HEK293 (cell line): ENCODE measurements around the gene TUBG2.
A peak's percentile ranks its signal among the peaks of the same experiment; 100 is the strongest.

Experiments
- GLIS2 ChIP-seq: fragments of 450-650 bp; formaldehyde crosslinking; IDR thresholded peaks from 2 replicates; pipeline ENCODE4 v1.5.1; 2016; ENCODE audit warnings: missing biosample characterization, missing genetic modification characterization
- KLF1 ChIP-seq: fragments of 450-650 bp; formaldehyde crosslinking; IDR thresholded peaks from 2 replicates; pipeline ENCODE4 v1.5.1; 2016; ENCODE audit warnings: missing biosample characterization, missing genetic modification characterization
- MYNN ChIP-seq: fragments of 450-650 bp; formaldehyde crosslinking; IDR thresholded peaks from 2 replicates; pipeline ENCODE4 v1.5.1; 2016; ENCODE audit warnings: missing biosample characterization, missing genetic modification characterization, borderline replicate concordance
- WT1 ChIP-seq: fragments of 450-650 bp; formaldehyde crosslinking; IDR thresholded peaks from 2 replicates; pipeline ENCODE4 v1.5.1; 2016; ENCODE audit warnings: missing biosample characterization, missing genetic modification characterization
- ZNF114 ChIP-seq: fragments of 450-650 bp; formaldehyde crosslinking; IDR thresholded peaks from 2 replicates; pipeline ENCODE4 v1.5.0; 2017; ENCODE audit warnings: missing biosample characterization, missing genetic modification characterization
- ZNF133 ChIP-seq: fragments of 450-650 bp; formaldehyde crosslinking; IDR thresholded peaks from 2 replicates; pipeline ENCODE4 v1.5.1; 2016; ENCODE audit warnings: missing biosample characterization, missing genetic modification characterization
- ZNF19 ChIP-seq: fragments of 450-650 bp; formaldehyde crosslinking; IDR thresholded peaks from 2 replicates; pipeline ENCODE4; 2016; ENCODE audit warnings: missing biosample characterization, missing genetic modification characterization, low read depth
- ZNF274 ChIP-seq, 2 experiments: fragments of 200-500 bp in 1 of 2; fragments of 450-650 bp in 1 of 2; sonication (Bioruptor generic) in 1 of 2; formaldehyde crosslinking in 1 of 2; IDR thresholded peaks; 2 replicates each; pipeline versions ENCODE4 v1.5.1 to v1.6.1; 2014 to 2016; ENCODE audit warnings: borderline replicate concordance in 1 of 2, inconsistent platforms in 1 of 2, low read length in 1 of 2, missing biosample characterization in 1 of 2, missing genetic modification characterization in 1 of 2
- ZNF292 ChIP-seq: fragments of 450-650 bp; formaldehyde crosslinking; IDR thresholded peaks from 2 replicates; pipeline ENCODE4 v1.5.1; 2016; ENCODE audit warnings: low read depth, missing biosample characterization, missing genetic modification characterization, borderline replicate concordance
- ZNF335 ChIP-seq: fragments of 450-650 bp; formaldehyde crosslinking; conservative IDR thresholded peaks from 2 replicates; pipeline ENCODE4 v1.5.1; 2016; ENCODE audit warnings: missing biosample characterization, missing genetic modification characterization
- ZNF341 ChIP-seq: fragments of 450-650 bp; formaldehyde crosslinking; IDR thresholded peaks from 2 replicates; pipeline ENCODE4; 2016; ENCODE audit warnings: low read depth, missing biosample characterization, missing genetic modification characterization
- ZNF488 ChIP-seq: fragments of 450-650 bp; formaldehyde crosslinking; IDR thresholded peaks from 2 replicates; pipeline ENCODE4 v1.5.1; 2016; ENCODE audit warnings: missing biosample characterization, missing genetic modification characterization
- ZNF521 ChIP-seq: fragments of 450-650 bp; formaldehyde crosslinking; IDR thresholded peaks from 2 replicates; pipeline ENCODE4 v1.5.1; 2017; ENCODE audit warnings: missing biosample characterization, mild to moderate bottlenecking, missing genetic modification characterization
- ZNF529 ChIP-seq: fragments of 450-650 bp; formaldehyde crosslinking; IDR thresholded peaks from 2 replicates; pipeline ENCODE4 v1.5.1; 2017; ENCODE audit warnings: missing genetic modification characterization, missing biosample characterization; ENCODE audit not compliant: insufficient replicate concordance
- ZNF623 ChIP-seq: fragments of 450-650 bp; formaldehyde crosslinking; IDR thresholded peaks from 2 replicates; pipeline ENCODE4 v1.5.1; 2016; ENCODE audit warnings: missing biosample characterization, missing genetic modification characterization
- ZNF677 ChIP-seq: fragments of 450-650 bp; IDR thresholded peaks from 2 replicates; pipeline ENCODE4 v1.5.0; 2018; ENCODE audit warnings: missing biosample characterization, mild to moderate bottlenecking, missing genetic modification characterization, moderate library complexity
- ZNF76 ChIP-seq: fragments of 450-650 bp; formaldehyde crosslinking; IDR thresholded peaks from 2 replicates; pipeline ENCODE4; 2016; ENCODE audit warnings: low read depth, missing biosample characterization, missing genetic modification characterization, borderline replicate concordance
- ZNF830 ChIP-seq: fragments of 450-650 bp; IDR thresholded peaks from 2 replicates; pipeline ENCODE4 v1.5.0; 2018; ENCODE audit warnings: missing biosample characterization, missing genetic modification characterization, low read depth, mild to moderate bottlenecking, moderate library complexity
- ZXDB ChIP-seq: fragments of 450-650 bp; formaldehyde crosslinking; IDR thresholded peaks from 2 replicates; pipeline ENCODE4 v1.5.1; 2016; ENCODE audit warnings: missing biosample characterization, missing genetic modification characterization
- TF ChIP-seq, protein P1 (sequence below): fragments of 450-650 bp; formaldehyde crosslinking; IDR thresholded peaks from 2 replicates; pipeline ENCODE4 v1.5.1; 2017; ENCODE audit warnings: missing biosample characterization, missing genetic modification characterization
- TF ChIP-seq, protein P2 (sequence below): fragments of 450-650 bp; formaldehyde crosslinking; IDR thresholded peaks from 2 replicates; pipeline ENCODE4 v1.5.1; 2016; ENCODE audit warnings: missing biosample characterization, missing genetic modification characterization
- TF ChIP-seq, protein P3 (sequence below): fragments of 450-650 bp; formaldehyde crosslinking; IDR thresholded peaks from 2 replicates; pipeline ENCODE4 v1.5.1; 2016; ENCODE audit warnings: missing biosample characterization, missing genetic modification characterization
- TF ChIP-seq, protein P4 (sequence below): fragments of 450-650 bp; formaldehyde crosslinking; IDR thresholded peaks from 2 replicates; pipeline ENCODE4 v1.5.1; 2016; ENCODE audit warnings: missing biosample characterization, missing genetic modification characterization
- TF ChIP-seq, protein P5 (sequence below): fragments of 450-650 bp; formaldehyde crosslinking; IDR thresholded peaks from 2 replicates; pipeline ENCODE4; 2016; ENCODE audit warnings: missing biosample characterization, missing genetic modification characterization
- TF ChIP-seq, protein P6 (sequence below): fragments of 450-650 bp; formaldehyde crosslinking; conservative IDR thresholded peaks from 2 replicates; pipeline ENCODE4 v1.5.1; 2016; ENCODE audit warnings: low read depth, missing biosample characterization, missing genetic modification characterization

The TUBG2 gene

GRCh38 chr17:42676424-42677011 is 17.4 kb downstream of the TUBG2 start, which contains the start of gene PLEKHH3 (continued):
- TF ChIP-seq ZNF292 (tag by site-specific recombination) (no peak), ZNF133 (tag by site-specific recombination) (no peak), ZNF677 (tag by site-specific recombination) (0 out of 2 replicates have a peak, but pooled peaks have one; percentile 5), WT1 (tag by site-specific recombination) (peak; percentile 42), ZNF830 (tag by site-specific recombination) (no peak), ZNF623 (no peak), ZNF19 (tag by site-specific recombination) (no peak), ZNF529 (tag by site-specific recombination) (no peak), ZNF521 (tag by site-specific recombination) (no peak), ZNF274 (IDR thresholded peaks at IDR 0.05; ENCODE audit: low read length) (no peak), ZNF274 (tag by site-specific recombination; IDR thresholded peaks at IDR 0.05; ENCODE audit: borderline replicate concordance) (no peak; the same call in 1 of the 2 replicates), ZNF488 (tag by site-specific recombination) (no peak), ZNF76 (tag by site-specific recombination) (peak; percentile 56; the same call in 1 of the 2 replicates), GLIS2 (tag by site-specific recombination) (peak; percentile 96), ZNF335 (peak; percentile 91), ZNF114 (tag by site-specific recombination) (no peak), ZXDB (tag by site-specific recombination) (peak; percentile 36), KLF1 (tag by site-specific recombination) (no peak), ZNF341 (tag by site-specific recombination) (peak; percentile 96), MYNN (tag by site-specific recombination) (no peak)
- TF ChIP-seq, protein P1, sequence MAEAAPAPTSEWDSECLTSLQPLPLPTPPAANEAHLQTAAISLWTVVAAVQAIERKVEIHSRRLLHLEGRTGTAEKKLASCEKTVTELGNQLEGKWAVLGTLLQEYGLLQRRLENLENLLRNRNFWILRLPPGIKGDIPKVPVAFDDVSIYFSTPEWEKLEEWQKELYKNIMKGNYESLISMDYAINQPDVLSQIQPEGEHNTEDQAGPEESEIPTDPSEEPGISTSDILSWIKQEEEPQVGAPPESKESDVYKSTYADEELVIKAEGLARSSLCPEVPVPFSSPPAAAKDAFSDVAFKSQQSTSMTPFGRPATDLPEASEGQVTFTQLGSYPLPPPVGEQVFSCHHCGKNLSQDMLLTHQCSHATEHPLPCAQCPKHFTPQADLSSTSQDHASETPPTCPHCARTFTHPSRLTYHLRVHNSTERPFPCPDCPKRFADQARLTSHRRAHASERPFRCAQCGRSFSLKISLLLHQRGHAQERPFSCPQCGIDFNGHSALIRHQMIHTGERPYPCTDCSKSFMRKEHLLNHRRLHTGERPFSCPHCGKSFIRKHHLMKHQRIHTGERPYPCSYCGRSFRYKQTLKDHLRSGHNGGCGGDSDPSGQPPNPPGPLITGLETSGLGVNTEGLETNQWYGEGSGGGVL (tag by site-specific recombination), result peak; percentile 93
- TF ChIP-seq, protein P2, sequence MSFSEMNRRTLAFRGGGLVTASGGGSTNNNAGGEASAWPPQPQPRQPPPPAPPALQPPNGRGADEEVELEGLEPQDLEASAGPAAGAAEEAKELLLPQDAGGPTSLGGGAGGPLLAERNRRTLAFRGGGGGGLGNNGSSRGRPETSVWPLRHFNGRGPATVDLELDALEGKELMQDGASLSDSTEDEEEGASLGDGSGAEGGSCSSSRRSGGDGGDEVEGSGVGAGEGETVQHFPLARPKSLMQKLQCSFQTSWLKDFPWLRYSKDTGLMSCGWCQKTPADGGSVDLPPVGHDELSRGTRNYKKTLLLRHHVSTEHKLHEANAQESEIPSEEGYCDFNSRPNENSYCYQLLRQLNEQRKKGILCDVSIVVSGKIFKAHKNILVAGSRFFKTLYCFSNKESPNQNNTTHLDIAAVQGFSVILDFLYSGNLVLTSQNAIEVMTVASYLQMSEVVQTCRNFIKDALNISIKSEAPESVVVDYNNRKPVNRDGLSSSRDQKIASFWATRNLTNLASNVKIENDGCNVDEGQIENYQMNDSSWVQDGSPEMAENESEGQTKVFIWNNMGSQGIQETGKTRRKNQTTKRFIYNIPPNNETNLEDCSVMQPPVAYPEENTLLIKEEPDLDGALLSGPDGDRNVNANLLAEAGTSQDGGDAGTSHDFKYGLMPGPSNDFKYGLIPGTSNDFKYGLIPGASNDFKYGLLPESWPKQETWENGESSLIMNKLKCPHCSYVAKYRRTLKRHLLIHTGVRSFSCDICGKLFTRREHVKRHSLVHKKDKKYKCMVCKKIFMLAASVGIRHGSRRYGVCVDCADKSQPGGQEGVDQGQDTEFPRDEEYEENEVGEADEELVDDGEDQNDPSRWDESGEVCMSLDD, result peak; percentile 99
- TF ChIP-seq, protein P3, sequence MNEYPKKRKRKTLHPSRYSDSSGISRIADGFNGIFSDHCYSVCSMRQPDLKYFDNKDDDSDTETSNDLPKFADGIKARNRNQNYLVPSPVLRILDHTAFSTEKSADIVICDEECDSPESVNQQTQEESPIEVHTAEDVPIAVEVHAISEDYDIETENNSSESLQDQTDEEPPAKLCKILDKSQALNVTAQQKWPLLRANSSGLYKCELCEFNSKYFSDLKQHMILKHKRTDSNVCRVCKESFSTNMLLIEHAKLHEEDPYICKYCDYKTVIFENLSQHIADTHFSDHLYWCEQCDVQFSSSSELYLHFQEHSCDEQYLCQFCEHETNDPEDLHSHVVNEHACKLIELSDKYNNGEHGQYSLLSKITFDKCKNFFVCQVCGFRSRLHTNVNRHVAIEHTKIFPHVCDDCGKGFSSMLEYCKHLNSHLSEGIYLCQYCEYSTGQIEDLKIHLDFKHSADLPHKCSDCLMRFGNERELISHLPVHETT (tag by site-specific recombination), result peak; percentile 63
- TF ChIP-seq, protein P4, sequence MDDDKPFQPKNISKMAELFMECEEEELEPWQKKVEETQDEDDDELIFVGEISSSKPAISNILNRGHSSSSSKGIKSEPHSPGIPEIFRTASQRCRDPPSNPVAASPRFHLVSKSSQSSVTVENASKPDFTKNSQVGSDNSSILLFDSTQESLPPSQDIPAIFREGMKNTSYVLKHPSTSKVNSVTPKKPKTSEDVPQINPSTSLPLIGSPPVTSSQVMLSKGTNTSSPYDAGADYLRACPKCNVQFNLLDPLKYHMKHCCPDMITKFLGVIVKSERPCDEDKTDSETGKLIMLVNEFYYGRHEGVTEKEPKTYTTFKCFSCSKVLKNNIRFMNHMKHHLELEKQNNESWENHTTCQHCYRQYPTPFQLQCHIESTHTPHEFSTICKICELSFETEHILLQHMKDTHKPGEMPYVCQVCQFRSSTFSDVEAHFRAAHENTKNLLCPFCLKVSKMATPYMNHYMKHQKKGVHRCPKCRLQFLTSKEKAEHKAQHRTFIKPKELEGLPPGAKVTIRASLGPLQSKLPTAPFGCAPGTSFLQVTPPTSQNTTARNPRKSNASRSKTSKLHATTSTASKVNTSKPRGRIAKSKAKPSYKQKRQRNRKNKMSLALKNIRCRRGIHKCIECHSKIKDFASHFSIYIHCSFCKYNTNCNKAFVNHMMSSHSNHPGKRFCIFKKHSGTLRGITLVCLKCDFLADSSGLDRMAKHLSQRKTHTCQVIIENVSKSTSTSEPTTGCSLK, result no peak
- TF ChIP-seq, protein P5, sequence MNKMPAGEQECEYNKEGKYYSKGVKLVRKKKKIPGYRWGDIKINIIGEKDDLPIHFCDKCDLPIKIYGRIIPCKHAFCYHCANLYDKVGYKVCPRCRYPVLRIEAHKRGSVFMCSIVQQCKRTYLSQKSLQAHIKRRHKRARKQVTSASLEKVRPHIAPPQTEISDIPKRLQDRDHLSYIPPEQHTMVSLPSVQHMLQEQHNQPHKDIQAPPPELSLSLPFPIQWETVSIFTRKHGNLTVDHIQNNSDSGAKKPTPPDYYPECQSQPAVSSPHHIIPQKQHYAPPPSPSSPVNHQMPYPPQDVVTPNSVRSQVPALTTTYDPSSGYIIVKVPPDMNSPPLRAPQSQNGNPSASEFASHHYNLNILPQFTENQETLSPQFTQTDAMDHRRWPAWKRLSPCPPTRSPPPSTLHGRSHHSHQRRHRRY (tag by site-specific recombination), result no peak; the same call in 1 of the 2 replicates
- TF ChIP-seq, protein P6, sequence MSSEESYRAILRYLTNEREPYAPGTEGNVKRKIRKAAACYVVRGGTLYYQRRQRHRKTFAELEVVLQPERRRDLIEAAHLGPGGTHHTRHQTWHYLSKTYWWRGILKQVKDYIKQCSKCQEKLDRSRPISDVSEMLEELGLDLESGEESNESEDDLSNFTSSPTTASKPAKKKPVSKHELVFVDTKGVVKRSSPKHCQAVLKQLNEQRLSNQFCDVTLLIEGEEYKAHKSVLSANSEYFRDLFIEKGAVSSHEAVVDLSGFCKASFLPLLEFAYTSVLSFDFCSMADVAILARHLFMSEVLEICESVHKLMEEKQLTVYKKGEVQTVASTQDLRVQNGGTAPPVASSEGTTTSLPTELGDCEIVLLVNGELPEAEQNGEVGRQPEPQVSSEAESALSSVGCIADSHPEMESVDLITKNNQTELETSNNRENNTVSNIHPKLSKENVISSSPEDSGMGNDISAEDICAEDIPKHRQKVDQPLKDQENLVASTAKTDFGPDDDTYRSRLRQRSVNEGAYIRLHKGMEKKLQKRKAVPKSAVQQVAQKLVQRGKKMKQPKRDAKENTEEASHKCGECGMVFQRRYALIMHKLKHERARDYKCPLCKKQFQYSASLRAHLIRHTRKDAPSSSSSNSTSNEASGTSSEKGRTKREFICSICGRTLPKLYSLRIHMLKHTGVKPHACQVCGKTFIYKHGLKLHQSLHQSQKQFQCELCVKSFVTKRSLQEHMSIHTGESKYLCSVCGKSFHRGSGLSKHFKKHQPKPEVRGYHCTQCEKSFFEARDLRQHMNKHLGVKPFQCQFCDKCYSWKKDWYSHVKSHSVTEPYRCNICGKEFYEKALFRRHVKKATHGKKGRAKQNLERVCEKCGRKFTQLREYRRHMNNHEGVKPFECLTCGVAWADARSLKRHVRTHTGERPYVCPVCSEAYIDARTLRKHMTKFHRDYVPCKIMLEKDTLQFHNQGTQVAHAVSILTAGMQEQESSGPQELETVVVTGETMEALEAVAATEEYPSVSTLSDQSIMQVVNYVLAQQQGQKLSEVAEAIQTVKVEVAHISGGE (tag by site-specific recombination), result peak; percentile 42; the same call in 1 of the 2 replicates
